ENCODE measurements around the gene FERMT2. TPM values are rescaled to one million over a fixed set of nuclear protein-coding genes. Genes with fewer than 3 reads are reported as not detected.

FERMT2 gene
- total RNA-seq, result 95.0 TPM

- peak; percentile 94 for DNase-seq
These were observed at the start of gene FERMT2 for GRCh38 chr14:52950898-52951680. Gene FERMT2 (minus strand): TSS chr14:52951050. CDS start chr14:52950568, 482 bp downstream.

GRCh38 chr14:52998376-52999015 is 47.6 kb upstream of the FERMT2 start:
- DNase-seq, result peak; percentile 95

GRCh38 chr14:52996493-52996892 is 45.6 kb upstream of the FERMT2 start:
- no peak for DNase-seq

- DNase-seq, result no peak
These were observed 45.1 kb upstream of the FERMT2 start for GRCh38 chr14:52995998-52996397.

- no peak for DNase-seq
These were observed 41.5 kb upstream of the FERMT2 start for GRCh38 chr14:52992236-52992870.

GRCh38 chr14:52988139-52988538 is 37.3 kb upstream of the FERMT2 start:
- no peak for DNase-seq

GRCh38 chr14:52987514-52987913 is 36.7 kb upstream of the FERMT2 start:
- no peak for DNase-seq

GRCh38 chr14:52987042-52987441 is 36.2 kb upstream of the FERMT2 start:
- DNase-seq, result no peak

- no peak for DNase-seq
These were observed 26.9 kb upstream of the FERMT2 start for GRCh38 chr14:52977798-52978197.

- no peak for DNase-seq
These were observed 23.6 kb upstream of the FERMT2 start for GRCh38 chr14:52974406-52974805.

- no peak for DNase-seq
These were observed 10.3 kb upstream of the FERMT2 start for GRCh38 chr14:52961060-52961639.

- no peak for DNase-seq
These were observed 9.8 kb upstream of the FERMT2 start for GRCh38 chr14:52960627-52961026.

- DNase-seq, result no peak
These were observed 3.7 kb upstream of the FERMT2 start for GRCh38 chr14:52954346-52955214.

- DNase-seq, result peak; percentile 63
These were observed 1.1 kb upstream of the FERMT2 start for GRCh38 chr14:52951681-52952554.

- DNase-seq, result no peak
These were observed 396 bp downstream of the FERMT2 start for GRCh38 chr14:52950410-52950897.

- peak; percentile 77 for DNase-seq
These were observed 990 bp downstream of the FERMT2 start for GRCh38 chr14:52949711-52950409.

GRCh38 chr14:52949249-52949648 is 1.6 kb downstream of the FERMT2 start:
- DNase-seq, result no peak

- DNase-seq, result no peak
These were observed 2.0 kb downstream of the FERMT2 start for GRCh38 chr14:52948836-52949235.

GRCh38 chr14:52948039-52948438 is 2.8 kb downstream of the FERMT2 start:
- no peak for DNase-seq

- no peak for DNase-seq
These were observed 6.6 kb downstream of the FERMT2 start for GRCh38 chr14:52944254-52944653.
